Measurements from ENCODE around the gene PNLIPRP1.

Gene PNLIPRP1

GRCh38 chr10:116626815-116627214 lies 36.1 kb downstream of the PNLIPRP1 start:
- H3K27ac ChIP-seq, result no peak overlapping the region
- H3K4me3 ChIP-seq, result no peak overlapping the region

DNA sequence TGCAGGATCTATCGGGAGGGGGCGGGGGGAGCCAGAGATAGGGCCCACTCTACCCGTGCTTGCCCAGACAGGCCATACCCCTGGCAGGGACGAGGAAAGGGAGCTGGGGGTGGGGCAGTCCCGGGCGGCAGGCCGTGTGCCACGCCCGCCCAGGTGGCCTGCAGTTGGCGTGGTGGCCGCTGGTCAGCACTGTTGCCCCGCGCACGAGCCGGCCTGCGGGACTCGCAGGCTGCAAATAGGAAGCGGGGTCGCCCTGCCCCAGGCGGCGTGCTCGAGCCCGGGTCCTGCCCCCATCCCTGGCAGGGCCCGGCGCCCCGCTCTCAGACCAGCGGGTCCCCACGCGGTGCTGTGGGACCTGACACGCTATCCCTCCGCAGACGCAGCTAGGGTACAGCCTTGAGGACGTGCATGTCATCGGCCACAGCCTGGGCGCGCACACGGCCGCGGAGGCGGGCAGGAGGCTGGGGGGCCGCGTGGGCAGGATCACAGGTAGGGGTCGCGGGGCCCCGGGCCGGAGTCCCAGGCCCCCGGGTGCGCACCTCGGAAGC lies 36.7 kb downstream of the PNLIPRP1 start:
- H3K4me3 ChIP-seq, result peak overlapping the region in 1 of 7 experiments; percentile 19
- H3K27ac ChIP-seq, result no peak overlapping the region

GRCh38 chr10:116629340-116629739 lies 38.6 kb downstream of the PNLIPRP1 start:
- no peak overlapping the region for H3K27ac ChIP-seq
- H3K4me3 ChIP-seq, result no peak overlapping the region

DNA sequence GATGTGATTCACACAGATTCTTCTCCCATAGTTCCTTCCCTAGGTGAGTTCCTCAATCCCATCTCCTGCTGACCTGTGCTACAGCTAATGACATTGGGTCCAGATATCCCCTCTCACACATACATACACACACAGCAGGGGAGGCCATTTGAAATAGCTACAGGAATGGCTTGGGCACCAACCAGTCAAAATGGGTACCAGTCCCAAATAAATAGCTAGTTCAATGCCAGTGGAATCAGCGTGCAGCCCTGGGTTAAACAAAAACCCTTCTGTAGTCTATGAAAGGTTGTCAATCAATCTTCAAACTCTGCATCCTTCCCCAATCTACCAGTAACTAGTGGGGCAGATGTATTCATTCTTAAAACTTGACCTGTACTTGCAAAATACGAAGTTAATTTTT lies 39.3 kb downstream of the PNLIPRP1 start:
- H3K27ac ChIP-seq, result no peak overlapping the region

DNA sequence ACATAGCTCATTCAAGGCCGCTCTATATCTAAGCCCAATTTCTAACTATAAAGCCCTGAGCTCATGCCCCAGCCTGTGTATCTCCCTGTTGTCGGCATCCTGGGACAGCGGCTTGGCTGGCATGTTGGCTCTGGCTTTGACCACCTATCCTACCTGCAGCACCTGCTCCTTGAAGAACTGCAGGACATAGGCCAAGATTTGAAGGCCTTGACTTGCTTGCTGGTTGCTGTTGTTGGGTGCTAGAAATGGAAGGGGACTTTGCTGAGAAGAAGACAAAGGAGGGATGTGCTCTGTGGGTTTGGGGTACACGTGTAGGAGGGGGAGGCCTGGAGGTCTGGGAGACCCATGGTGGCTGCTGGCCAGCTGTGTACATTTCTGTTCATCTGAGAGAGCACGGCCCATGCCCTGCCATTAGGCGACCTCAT lies 41.1 kb downstream of the PNLIPRP1 start:
- Histone ChIP-seq H3K27ac (no peak overlapping the region), H3K4me3 (no peak overlapping the region)

More for the DNA sequence above, 39.3 kb downstream of the PNLIPRP1 start:
- H3K4me3 ChIP-seq, result no peak overlapping the region

DNA sequence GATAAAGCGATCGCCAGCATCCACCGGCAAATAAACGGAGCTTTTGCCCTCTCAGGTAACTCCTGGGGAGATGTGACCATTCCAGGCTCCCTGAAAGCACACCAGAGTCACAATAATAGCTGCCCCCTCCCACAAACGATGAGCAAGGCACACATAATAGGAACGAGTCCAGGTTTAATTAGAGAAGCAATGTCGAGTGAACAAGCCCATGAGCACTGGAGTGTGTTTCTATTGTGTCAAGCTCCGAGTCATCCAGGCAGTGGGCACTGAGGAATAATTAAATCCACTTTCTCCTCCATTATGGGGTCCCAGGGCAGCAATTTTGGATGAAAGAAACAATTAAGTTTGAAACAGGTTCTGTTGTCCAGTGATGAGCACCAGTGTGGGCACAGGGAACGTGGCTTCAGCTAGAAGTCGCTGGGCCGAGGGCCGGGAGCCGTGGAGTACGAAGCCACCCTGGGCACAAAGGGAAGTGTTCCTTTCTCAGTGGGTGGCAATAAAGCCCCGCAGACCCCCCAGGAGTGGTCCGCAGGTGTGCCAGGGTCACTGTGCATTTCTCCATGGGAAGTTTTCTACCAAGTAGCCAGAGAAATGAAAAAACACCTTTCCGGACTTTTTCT lies 41.9 kb downstream of the PNLIPRP1 start:
- H3K4me3 ChIP-seq, result no peak overlapping the region
- no peak overlapping the region for H3K27ac ChIP-seq

- no peak overlapping the region for H3K27ac ChIP-seq
- H3K4me3 ChIP-seq, result no peak overlapping the region
Measured at GRCh38 chr10:116633216-116633600, 42.4 kb downstream of the PNLIPRP1 start.

DNA sequence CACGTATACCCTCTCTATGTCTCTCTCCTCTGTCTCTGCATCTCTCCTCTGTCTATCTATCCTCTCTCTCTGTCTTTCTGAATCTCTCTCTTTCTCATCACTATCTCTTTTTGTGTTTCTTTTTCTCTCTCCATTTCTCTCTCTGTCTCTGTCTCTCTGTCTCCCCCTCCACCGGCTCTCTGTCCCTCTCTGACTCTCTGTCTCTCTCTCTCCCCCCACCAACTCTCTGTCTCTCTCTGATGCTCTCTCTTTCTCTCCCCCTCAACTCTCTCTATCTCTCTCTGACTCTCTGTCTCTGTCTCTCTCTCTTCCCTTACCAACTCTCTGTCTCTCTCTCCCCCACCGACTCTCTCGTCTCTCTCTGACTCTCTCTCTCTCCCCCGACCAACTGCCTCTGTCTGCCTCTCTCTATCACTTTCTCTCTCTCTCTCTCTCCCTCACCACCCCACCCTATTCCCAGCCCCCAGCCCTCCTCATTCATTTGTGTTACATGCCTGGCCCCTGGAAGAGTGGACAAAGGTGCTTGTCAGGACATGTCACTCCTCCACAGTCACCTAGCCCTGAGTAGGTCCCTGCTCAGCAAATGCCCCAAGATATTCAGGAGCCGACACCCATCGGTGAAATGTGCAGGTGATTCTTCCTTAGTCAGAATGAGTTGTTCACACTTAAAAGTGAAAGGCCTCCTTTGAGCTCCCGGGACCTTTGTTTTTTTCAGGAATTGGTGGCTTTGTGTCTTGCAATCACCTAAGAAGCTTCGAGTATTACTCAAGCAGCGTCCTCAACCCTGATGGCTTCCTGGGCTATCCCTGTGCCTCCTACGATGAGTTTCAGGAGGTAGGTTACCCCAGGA lies 43.6 kb downstream of the PNLIPRP1 start:
- no peak overlapping the region for H3K4me3 ChIP-seq

GRCh38 chr10:116636385-116636784 lies 45.6 kb downstream of the PNLIPRP1 start:
- no peak overlapping the region for H3K27ac ChIP-seq
- no peak overlapping the region for H3K4me3 ChIP-seq

More for the DNA sequence above, 43.6 kb downstream of the PNLIPRP1 start:
- no peak overlapping the region for H3K27ac ChIP-seq

DNA sequence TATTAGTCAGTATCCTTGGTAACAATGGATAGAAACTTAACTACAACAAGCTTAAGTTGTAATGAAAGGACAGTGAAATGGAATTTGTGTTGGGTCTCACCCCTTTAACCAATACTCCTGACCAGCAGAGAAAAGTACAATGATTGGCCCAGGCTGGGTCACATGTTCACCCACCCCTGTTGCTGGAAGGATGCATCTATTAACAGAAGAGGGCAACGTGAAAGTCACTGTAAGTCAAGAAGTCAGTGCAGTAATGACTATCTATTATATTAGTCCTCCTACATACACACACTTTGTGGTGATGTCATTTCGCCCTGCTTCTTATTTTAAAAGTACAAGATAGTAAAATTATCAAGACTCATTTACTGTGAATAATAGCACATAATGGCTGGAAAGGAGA lies 46.2 kb downstream of the PNLIPRP1 start:
- H3K4me3 ChIP-seq, result no peak overlapping the region
- no peak overlapping the region for H3K27ac ChIP-seq

DNA sequence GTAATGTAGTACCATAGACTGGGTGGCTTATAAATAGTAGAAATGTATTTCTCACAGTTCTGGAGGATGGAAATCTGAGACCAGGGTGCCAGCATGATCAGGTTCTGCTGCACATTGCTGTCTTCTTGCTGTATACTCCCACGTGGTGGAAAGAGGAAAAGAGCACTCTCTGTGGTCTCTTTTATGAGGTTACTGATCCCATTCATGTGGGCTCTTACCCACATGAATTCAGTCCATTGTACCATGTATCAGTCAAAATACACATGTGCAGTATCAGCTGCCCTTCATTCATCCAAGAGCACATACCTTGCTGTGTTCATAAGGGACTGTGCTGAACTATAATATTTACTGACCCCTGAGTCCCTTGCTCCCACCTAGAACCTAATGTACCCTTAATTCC lies 47.1 kb downstream of the PNLIPRP1 start:
- H3K4me3 ChIP-seq, result no peak overlapping the region
- no peak overlapping the region for H3K27ac ChIP-seq

GRCh38 chr10:116646502-116646901 lies 55.7 kb downstream of the PNLIPRP1 start:
- no peak overlapping the region for H3K4me3 ChIP-seq

DNA sequence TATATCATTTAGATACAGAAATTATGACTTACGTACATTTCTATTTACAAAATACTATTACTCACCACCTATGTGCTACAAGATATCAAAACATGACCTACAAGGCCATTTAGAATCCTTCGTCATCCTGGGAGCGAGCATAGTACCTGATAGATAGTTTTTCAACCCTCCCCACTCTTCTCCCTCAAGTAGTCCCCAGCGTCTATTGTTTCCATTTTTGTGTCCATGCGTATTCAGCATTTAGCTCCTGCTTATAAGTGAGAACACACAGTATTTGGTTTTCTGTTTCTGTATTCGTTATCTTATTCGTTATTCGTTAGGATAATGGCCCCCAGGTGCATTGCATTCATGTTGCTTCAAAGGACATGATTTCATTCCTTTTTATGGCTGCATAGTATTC lies 58.1 kb downstream of the PNLIPRP1 start:
- H3K27ac ChIP-seq, result no peak overlapping the region
- no peak overlapping the region for H3K4me3 ChIP-seq

More at GRCh38 chr10:116646502-116646901, 55.7 kb downstream of the PNLIPRP1 start:
- no peak overlapping the region for H3K27ac ChIP-seq

DNA sequence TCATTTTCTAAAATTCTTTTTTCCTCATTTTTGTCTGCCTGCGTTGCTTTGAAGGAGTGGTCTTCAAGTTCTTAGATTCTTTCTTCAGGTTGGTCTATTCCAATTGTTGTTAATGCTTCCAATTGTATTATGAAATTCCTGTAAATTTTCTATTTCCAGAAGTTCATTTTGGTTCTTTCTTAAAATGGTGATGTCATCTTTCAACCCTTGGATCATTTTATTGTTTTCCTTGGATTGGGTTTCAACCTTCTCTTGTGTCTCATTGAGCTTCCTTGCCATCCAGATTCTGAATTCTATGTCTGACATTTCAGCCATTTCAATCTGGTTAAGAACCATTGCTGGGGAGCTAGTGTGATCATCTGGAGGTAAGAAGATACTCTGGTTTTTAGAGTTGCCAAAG lies 63.1 kb downstream of the PNLIPRP1 start:
- Histone ChIP-seq H3K4me3 (no peak overlapping the region), H3K27ac (no peak overlapping the region)

DNA sequence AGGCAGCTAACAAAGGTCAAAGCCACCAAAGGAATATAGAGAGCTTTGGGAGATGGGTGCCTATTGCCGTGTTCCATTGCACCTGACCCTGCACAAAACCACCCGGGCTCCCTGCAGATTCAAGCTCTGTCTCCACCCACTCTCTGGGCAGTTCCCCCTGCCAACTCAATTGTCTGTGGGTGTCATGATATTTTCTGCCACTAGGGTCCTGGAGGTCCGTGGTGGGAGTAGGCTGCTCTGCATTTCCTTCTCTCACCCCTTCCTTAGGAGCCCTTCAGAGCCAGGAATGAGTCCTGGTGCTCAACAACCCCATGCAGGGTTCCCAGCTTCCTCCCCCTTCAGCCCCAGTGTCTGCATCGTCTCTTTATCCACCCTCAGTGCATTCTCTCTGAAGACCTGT lies 64.1 kb downstream of the PNLIPRP1 start:
- no peak overlapping the region for H3K27ac ChIP-seq

DNA sequence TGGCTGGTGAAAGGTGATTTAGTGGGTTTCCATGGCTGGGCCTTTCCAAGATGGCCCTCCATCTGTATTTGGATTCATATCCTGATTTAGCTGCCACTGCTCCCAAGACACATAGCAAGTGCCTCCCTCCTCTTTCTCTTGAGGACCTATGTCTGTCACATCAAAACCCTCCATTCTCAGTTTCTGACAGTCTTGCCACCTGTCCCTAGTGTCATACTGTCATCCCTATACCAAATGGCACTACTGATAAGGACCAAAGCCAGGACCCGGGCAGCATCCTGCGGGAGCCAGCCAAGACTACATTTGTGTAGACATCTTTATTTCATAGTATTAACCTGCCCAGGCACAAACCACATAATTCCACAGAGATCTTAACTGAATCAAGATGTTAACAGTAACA lies 64.8 kb downstream of the PNLIPRP1 start:
- Histone ChIP-seq H3K4me3 (no peak overlapping the region), H3K27ac (no peak overlapping the region)

More for the DNA sequence above, 64.1 kb downstream of the PNLIPRP1 start:
- H3K4me3 ChIP-seq, result no peak overlapping the region

DNA sequence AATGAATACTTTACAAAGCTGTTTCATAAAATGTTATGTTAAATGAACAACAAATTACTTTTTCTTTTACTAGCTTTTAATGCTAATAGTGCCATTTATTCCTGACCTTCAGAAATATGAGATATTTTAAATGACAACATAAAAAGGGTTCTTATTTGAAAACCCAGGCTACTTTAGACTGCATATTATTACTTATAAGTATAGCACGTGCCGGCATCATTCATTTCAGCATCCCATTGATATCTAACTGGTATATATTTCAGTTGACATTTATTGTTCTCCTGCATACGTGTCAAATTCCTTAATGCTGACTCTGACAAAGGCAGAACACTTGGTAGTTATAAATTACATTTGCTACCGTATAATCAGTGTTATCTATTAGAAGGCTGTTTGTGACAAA lies 65.3 kb downstream of the PNLIPRP1 start:
- Histone ChIP-seq H3K27ac (no peak overlapping the region), H3K4me3 (no peak overlapping the region)

DNA sequence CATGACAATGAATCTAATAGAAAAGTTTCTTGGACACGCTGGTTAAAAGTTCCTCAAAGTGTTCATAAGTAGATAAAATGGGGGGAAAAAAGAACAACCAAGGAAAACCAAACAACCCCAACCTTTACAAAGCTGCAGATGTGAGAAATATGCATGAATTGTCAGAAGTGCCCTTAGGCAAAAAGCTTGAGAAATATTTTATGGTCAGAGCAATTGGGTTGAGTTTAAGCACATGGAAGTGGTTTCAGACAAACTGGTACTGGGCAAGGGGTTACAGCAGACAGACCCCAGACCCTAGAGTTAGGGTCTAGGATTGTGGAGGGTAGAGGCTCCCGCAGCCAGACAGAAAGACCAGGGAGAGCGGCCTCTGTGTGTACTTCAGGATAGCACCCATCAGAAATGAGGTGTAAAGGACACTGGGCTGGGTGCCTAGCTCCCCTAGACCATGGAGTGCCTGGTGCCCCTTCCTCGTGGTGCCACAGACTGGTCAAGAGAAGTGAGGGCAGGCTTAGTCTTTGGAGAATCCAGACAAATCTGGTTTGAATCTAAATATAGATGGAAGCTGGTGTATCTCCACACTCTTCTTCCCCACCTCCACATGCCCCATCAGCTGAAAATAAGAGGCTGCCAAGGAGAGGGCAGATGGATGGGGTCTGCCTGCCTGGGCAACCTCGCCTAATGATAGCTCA lies 67.2 kb downstream of the PNLIPRP1 start:
- no peak overlapping the region for H3K4me3 ChIP-seq
- no peak overlapping the region for H3K27ac ChIP-seq
